Measurements from ENCODE around the gene KDM3A.

KDM3A gene

GRCh38 chr2:86525421-86526340 is 84.5 kb downstream of the KDM3A start:
- TF ChIP-seq CTCF (IDR thresholded peaks at IDR 0.05; ENCODE audit: borderline replicate concordance, insufficient read depth, low read depth, low read length), result no peak
- no peak overlapping the region for H3K4me3 ChIP-seq (ENCODE audit: low read depth, low read length)

- TF ChIP-seq CTCF (IDR thresholded peaks at IDR 0.05; ENCODE audit: borderline replicate concordance, insufficient read depth, low read depth, low read length), result no peak
- H3K4me3 ChIP-seq (ENCODE audit: low read depth, low read length), result no peak overlapping the region
These were observed 92.4 kb downstream of the KDM3A start for GRCh38 chr2:86533589-86533988.

GRCh38 chr2:86541334-86541733 is 100.2 kb downstream of the KDM3A start:
- TF ChIP-seq CTCF (IDR thresholded peaks at IDR 0.05; ENCODE audit: borderline replicate concordance, insufficient read depth, low read depth, low read length), result no peak
- no peak overlapping the region for H3K4me3 ChIP-seq (ENCODE audit: low read depth, low read length)

All from GM12875 (cell line).